ENCODE data around the gene MMP7. TPM values are rescaled to one million over a fixed set of nuclear protein-coding genes. Genes with fewer than 3 reads are reported as not detected.

The MMP7 gene
- polyA plus RNA-seq, 1 donor (not counting 4 experiments of a cell fraction or from before 2014, with no cell fraction given): 0.81 TPM

DNA sequence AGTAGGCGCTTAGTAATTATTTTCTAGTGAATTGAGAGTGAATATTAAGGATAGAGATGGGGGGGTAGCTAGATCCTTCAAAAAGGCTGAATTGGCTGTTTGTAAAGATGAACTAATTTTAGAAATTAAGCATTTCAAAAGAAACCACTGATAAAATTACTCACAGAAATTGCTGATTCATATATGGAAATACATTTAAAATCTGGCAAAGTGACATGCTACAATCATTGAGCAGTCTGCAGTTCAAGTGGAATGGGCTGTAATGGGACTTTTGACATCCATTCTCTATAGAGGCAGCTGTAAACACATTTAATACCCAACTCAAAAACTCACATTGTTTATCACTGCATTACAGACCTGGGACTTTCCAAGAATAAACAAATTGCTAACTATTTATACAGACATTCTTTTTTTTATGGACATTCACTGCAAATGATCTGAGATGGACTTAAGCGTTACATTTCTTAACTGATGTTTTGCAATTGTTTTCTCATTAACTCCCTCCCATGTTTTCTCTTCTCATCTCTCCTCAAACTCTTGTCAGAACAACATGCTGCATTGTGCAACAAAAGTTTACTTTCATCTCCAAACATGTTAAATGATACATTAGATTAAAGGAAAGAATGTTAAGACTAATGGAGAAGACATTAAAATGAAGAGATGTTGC is 42.1 kb upstream of the MMP7 start:
- peaks cover 2% of the 10 kb centered on the region for H3K9me3 ChIP-seq (ENCODE audit: control insufficient read depth, low read depth, low read length)
- DNase-seq (ENCODE audit: low read depth, low spot score) (no peak), FAIRE-seq (no peak)
- H2AFZ ChIP-seq (ENCODE audit: control insufficient read depth, low read length): no peak overlapping the region
- H3K4me2 ChIP-seq (ENCODE audit: control insufficient read depth, extremely low read depth, insufficient read depth, low read depth, low read length): no peak overlapping the region
- H3K9ac ChIP-seq (ENCODE audit: control insufficient read depth, extremely low read depth, insufficient read depth, low read length): no peak overlapping the region
- TF ChIP-seq, protein P1, sequence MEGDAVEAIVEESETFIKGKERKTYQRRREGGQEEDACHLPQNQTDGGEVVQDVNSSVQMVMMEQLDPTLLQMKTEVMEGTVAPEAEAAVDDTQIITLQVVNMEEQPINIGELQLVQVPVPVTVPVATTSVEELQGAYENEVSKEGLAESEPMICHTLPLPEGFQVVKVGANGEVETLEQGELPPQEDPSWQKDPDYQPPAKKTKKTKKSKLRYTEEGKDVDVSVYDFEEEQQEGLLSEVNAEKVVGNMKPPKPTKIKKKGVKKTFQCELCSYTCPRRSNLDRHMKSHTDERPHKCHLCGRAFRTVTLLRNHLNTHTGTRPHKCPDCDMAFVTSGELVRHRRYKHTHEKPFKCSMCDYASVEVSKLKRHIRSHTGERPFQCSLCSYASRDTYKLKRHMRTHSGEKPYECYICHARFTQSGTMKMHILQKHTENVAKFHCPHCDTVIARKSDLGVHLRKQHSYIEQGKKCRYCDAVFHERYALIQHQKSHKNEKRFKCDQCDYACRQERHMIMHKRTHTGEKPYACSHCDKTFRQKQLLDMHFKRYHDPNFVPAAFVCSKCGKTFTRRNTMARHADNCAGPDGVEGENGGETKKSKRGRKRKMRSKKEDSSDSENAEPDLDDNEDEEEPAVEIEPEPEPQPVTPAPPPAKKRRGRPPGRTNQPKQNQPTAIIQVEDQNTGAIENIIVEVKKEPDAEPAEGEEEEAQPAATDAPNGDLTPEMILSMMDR (optimal IDR thresholded peaks at IDR 0.05 in 1 of 3, IDR thresholded peaks at IDR 0.05 in 1 of 3, conservative IDR thresholded peaks at IDR 0.05 in 1 of 3; ENCODE audit: extremely low read depth in 1 of 3, insufficient read depth in 2 of 3, low read length in 3 of 3): no peak
- TF ChIP-seq EZH2 (IDR thresholded peaks at IDR 0.05; ENCODE audit: low read length): no peak
- H3K79me2 ChIP-seq (ENCODE audit: control insufficient read depth, insufficient read depth, low read length): no peaks in the 10 kb centered on the region
- no peaks in the 10 kb centered on the region for H4K20me1 ChIP-seq (ENCODE audit: control insufficient read depth, extremely low read depth, insufficient read depth, low read length)
- H3K9me1 ChIP-seq (ENCODE audit: control insufficient read depth, extremely low read depth, insufficient read depth, low read length): no peaks in the 10 kb centered on the region
- no peaks in the 10 kb centered on the region for H3K4me1 ChIP-seq (ENCODE audit: control insufficient read depth, extremely low read depth, insufficient read depth, low read length)
- no peaks in the 10 kb centered on the region for H3K27me3 ChIP-seq (ENCODE audit: control insufficient read depth, extremely low read depth, insufficient read depth, low read length)
- H3K36me3 ChIP-seq (ENCODE audit: control insufficient read depth in 2 of 2, extremely low read depth in 1 of 2, insufficient read depth in 2 of 2, low read length in 2 of 2): no peaks in the 10 kb centered on the region
- dilution Hi-C loops (cut with MboI; ENCODE audit: extremely low pct_ligation_motif_present, low sequenced_read_pairs): no loop called here
- H3K27ac ChIP-seq (ENCODE audit: control insufficient read depth, insufficient read depth, low read length): no peak overlapping the region
- no peak overlapping the region for H3K4me3 ChIP-seq (ENCODE audit: control insufficient read depth in 2 of 3, extremely low read depth in 1 of 3, insufficient read depth in 2 of 3, low read depth in 1 of 3, low read length in 3 of 3)

DNA sequence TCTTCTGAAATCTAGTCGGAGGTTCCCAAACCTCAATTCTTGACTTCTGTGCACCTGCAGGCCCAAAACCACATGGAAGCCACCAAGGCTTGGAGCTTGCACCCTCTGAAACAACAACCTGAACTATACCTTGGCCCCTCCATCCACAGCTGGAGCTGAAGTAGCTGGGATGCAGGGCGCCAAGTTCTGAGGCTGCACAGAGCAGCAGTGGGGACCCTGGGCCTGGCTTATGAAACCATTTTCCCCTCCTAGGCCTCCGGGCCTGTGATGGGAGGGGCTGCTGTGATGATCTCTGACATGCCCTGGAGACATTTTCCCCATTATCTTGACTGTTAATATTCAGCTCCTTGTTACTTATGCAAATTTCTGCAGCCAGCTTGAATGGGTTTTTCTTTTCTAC is 38.3 kb upstream of the MMP7 start:
- H3K4me2 ChIP-seq (ENCODE audit: control insufficient read depth, extremely low read depth, insufficient read depth, low read depth, low read length): no peak overlapping the region
- no peaks in the 10 kb centered on the region for H3K9me1 ChIP-seq (ENCODE audit: control insufficient read depth, extremely low read depth, insufficient read depth, low read length)
- no peaks in the 10 kb centered on the region for H4K20me1 ChIP-seq (ENCODE audit: control insufficient read depth, extremely low read depth, insufficient read depth, low read length)
- no peak overlapping the region for H3K9ac ChIP-seq (ENCODE audit: control insufficient read depth, extremely low read depth, insufficient read depth, low read length)
- H3K27me3 ChIP-seq (ENCODE audit: control insufficient read depth, extremely low read depth, insufficient read depth, low read length): no peaks in the 10 kb centered on the region
- TF ChIP-seq, protein P1 (optimal IDR thresholded peaks at IDR 0.05 in 1 of 3, IDR thresholded peaks at IDR 0.05 in 1 of 3, conservative IDR thresholded peaks at IDR 0.05 in 1 of 3; ENCODE audit: extremely low read depth in 1 of 3, insufficient read depth in 2 of 3, low read length in 3 of 3): no peak
- TF ChIP-seq EZH2 (IDR thresholded peaks at IDR 0.05; ENCODE audit: low read length): no peak
- peaks cover 2% of the 10 kb centered on the region for H3K4me1 ChIP-seq (ENCODE audit: control insufficient read depth, extremely low read depth, insufficient read depth, low read length)
- H3K4me3 ChIP-seq (ENCODE audit: control insufficient read depth in 2 of 3, extremely low read depth in 1 of 3, insufficient read depth in 2 of 3, low read depth in 1 of 3, low read length in 3 of 3): no peak overlapping the region
- H3K36me3 ChIP-seq (ENCODE audit: control insufficient read depth in 2 of 2, extremely low read depth in 1 of 2, insufficient read depth in 2 of 2, low read length in 2 of 2): no peaks in the 10 kb centered on the region
- H3K9me3 ChIP-seq (ENCODE audit: control insufficient read depth, low read depth, low read length): peaks cover 8% of the 10 kb centered on the region
- no peak overlapping the region for H2AFZ ChIP-seq (ENCODE audit: control insufficient read depth, low read length)
- dilution Hi-C loops (cut with MboI; ENCODE audit: extremely low pct_ligation_motif_present, low sequenced_read_pairs): no loop called here
- no peaks in the 10 kb centered on the region for H3K79me2 ChIP-seq (ENCODE audit: control insufficient read depth, insufficient read depth, low read length)
- H3K27ac ChIP-seq (ENCODE audit: control insufficient read depth, insufficient read depth, low read length): no peak overlapping the region
- DNase-seq (ENCODE audit: low read depth, low spot score) (no peak), FAIRE-seq (no peak)

All from keratinocyte (primary cell).